NCI-H446 treated with DMSO at 0.1 percent for 48 hours (cell line): ENCODE measurements around the gene ADGRB3.
"Not testable (repeated sequence)": the region's sequence is repeated elsewhere in the genome, so short reads cannot be mapped to it uniquely, and the experiment has no call there.

Source experiments
- DNase-seq: peaks from one replicate; lab custom pipeline; 2025; lab: John Stamatoyannopoulos, UW

ADGRB3 gene

DNA sequence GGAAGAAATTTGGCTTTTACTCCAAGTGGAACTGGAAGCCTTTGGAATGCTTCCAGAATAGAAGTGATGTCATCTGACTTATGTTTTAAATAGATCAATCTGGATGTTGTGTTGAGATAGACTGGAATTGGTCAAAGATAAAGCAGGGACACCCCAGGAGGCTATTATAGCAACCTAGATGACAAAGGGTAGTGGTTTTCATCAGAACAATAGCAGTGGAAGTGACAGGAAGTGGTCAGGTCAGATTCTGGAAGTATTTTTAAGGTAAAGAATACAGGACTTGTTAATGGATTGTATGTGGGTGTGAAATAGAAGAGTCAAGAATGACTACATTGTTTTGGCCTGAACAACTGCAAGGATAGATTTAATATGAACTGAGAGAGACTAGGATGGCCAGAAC lies 191.4 kb downstream of the ADGRB3 start:
- peak; percentile 44 for DNase-seq

DNA sequence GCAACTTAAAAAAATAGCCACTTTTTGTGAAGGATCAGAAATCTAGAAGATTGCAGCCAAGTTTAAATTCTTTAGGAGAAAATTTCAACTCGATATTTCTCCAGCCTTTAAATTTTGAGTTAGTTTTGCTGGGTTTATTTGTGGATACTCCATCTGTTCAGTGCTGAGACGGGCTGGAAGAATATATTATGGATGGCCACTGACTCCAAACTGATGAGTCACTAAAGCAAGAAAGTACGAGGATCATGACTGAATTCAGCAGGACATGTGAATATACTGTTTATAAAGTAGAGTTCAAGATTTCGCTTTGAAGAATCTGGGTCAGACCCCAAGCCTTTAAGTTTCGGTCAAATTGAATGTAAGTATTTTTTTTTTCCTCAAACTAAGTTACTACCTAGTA lies 199.5 kb downstream of the ADGRB3 start:
- peak; percentile 63 for DNase-seq

GRCh38 chr6:68838571-68838970 lies 203.5 kb downstream of the ADGRB3 start:
- no peak for DNase-seq

- DNase-seq, result no peak
Observed at GRCh38 chr6:68852791-68853190, 217.7 kb downstream of the ADGRB3 start.

DNA sequence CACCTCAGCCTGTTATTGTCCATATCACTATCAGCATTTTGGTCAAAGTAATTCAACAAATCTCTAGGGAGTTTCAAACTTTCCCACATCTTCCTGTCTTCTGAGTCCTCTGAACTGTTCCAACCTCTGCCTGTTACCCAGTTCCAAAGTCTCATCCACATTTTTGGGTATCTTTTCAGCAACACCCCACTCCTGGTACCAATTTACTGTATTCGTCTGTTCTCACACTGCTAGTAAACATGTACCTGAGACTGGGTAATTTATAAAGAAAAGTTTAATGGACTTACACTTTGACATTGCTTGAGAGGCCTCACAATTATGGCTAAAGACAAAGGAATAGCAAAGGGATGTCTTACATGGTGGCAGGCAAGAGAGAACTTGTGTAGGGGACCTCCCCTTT lies 224.2 kb downstream of the ADGRB3 start:
- DNase-seq, result no peak

- no peak for DNase-seq
Observed at GRCh38 chr6:68868646-68869045, 233.6 kb downstream of the ADGRB3 start.

GRCh38 chr6:68873236-68873635 lies 238.2 kb downstream of the ADGRB3 start:
- DNase-seq, result no peak

- DNase-seq, result no peak
Observed at GRCh38 chr6:68874747-68875146, 239.7 kb downstream of the ADGRB3 start.

- no peak for DNase-seq
Observed at GRCh38 chr6:68875403-68875802, 240.3 kb downstream of the ADGRB3 start.

DNA sequence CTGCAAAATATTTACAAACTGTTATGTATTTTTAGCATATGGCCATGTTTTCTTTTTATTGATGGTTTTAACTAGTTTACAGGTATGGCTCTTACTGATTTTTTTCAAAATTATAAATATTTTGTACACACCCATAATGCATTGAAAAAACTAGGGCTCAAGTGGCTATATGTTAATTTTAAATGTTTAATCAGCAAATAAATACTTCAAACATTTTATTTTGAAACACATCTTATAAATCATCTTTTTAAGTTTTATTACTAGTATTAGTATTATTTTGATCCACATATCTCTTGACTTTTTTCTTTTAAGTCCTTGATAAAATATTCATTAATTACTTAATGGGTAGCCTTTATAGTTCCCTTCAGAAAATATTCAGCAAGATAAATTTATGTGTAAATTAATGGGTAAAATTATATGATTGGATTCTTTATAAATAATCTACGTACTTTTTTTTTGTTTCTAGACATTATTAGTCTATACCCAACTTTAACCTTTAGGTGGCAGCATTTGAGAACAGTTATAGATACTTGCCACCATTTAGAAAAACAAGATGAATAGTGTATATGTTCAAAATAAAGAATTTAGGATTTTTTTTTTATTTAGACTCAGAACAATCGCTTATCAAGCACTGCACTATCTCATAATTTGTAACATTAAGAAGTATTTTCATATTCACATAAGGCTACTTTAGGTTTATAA lies 241.9 kb downstream of the ADGRB3 start:
- DNase-seq, result peak; percentile 27

DNA sequence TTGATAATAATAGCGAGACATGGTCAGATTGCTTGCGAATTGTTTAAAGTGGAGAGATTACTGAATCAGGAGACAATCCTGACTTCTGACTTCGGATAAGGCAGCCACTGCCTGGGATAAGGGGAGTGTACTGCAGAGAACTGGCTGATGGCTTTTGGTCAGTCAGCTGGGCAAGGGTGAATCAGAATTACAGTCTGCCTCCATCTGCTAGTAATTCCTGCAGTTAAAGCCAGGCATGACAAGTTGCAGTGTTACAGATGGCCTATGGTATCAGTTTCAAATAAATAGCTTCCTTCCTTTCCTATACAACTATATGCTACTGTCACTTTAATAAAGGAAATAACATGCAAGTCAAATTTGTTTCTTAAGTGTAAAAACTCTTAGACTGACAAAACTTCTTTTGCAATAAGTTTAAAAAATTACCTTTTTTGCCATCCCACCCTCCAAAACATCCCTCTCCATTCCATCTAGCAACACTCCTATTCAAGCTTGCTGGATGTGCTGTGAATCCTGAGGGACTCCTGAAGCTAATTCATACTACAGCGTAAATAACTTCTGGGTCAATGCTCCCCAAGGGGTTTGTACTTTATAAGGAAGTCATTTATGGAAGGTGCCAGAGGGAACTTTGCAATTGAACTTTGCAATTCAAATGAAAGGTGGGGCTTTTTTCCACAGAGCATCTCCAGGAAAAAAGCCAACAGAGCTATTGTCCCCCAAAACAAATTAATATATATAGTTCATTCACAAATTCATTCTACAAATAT lies 245.2 kb downstream of the ADGRB3 start:
- DNase-seq, result no peak

GRCh38 chr6:68883325-68883724 lies 248.2 kb downstream of the ADGRB3 start:
- DNase-seq, result not testable (repeated sequence)

DNA sequence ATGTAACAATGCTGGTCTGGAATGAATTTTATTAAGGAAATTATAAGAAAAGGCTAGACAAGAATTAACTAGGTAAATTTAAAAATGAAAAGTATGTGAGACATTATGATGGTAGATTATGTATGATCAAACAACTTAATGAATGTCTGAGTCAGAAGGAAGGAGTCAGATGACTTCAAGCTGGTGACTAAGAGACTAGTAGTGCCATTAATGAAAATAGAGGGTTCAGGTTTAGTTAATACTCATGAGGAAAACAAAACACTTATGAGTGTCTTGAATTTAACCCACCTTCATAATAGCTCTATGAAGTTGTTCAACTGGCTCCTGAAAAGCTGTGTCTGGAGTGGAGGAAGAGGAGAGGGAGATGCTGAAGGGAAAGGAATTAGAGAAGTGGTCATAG lies 256.3 kb downstream of the ADGRB3 start:
- no peak for DNase-seq

DNA sequence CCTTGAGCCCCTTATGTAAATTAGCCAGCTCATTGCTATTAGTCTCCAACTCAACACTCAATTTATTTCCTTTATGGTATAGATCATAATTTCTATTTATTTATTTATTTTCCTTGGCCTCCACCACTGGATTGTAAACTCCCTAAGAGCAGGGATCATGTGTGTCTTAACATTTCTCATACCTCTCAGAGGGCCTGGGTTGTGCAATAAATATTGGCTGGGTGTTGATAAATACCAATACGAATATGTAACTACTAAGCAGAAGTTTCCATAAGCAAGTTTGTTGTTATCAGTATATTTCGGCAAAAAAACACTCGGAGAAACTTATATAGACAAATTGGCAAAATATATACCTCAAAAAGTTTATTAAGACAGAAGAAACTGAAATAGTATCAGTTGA lies 257.4 kb downstream of the ADGRB3 start:
- no peak for DNase-seq

- no peak for DNase-seq
Observed at GRCh38 chr6:68895929-68896328, 260.8 kb downstream of the ADGRB3 start.

DNA sequence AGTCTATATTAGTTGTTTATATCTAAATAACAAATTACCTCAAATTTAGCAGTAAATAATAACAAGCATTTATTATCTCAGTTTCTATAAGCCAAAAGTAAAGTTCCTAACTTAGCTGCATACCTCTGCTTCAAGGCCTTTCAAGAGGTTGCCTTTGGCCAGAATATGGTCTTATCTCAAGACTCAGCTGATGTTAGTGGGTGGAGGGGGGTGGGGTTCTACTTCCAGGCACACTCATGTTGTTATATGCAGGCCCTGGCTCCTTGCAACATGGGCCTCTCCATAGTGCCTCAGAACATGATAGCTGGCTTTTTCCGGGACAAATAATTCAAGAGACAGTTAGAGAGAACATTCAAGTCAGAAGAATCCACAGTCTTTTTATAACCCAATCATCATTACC lies 266.0 kb downstream of the ADGRB3 start:
- DNase-seq, result no peak

GRCh38 chr6:68911334-68911733 lies 276.3 kb downstream of the ADGRB3 start:
- DNase-seq, result no peak

- no peak for DNase-seq
Observed at GRCh38 chr6:68911811-68912210, 276.7 kb downstream of the ADGRB3 start.

GRCh38 chr6:68912805-68913204 lies 277.7 kb downstream of the ADGRB3 start:
- not testable (repeated sequence) for DNase-seq

DNA sequence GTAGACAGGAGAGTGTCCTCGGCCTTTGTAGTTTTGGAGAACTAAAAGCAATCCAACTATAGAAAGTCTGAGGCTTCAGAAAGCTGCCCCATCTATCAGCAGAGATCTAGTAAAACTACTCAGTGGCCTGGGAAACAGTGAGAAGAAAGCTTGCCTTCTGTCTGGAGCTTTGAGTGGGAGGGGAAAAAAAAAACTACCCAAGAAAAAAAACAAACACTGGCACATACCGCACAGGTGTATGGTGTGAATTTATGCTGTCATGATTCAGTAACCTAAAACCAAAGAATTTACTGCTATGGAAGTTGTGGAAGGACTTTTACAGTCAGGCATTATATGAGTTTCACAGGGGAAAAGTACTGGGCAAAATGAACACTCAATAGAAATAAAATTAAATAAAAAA lies 280.5 kb downstream of the ADGRB3 start:
- DNase-seq, result no peak

DNA sequence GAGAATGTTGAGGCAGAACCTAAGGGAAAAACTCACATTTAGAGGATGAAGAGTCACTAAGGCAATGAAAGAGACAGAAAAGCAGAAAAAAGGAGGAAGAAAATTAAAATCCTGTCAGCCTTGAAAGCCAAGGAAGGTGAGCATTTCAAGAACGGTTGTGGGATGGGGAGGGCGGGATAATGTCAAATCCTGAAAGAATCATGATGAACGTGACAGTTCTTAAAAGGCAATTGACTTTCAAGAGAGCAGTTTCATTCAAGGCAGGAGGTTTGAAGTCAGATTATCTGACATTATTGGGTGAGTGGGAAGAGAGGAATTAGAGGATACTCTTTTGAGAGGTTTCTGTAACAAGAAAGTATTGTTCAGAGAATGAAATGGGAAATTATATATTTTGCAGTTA lies 284.5 kb downstream of the ADGRB3 start:
- DNase-seq, result no peak

GRCh38 chr6:68941345-68941744 lies 306.3 kb downstream of the ADGRB3 start:
- DNase-seq, result no peak

DNA sequence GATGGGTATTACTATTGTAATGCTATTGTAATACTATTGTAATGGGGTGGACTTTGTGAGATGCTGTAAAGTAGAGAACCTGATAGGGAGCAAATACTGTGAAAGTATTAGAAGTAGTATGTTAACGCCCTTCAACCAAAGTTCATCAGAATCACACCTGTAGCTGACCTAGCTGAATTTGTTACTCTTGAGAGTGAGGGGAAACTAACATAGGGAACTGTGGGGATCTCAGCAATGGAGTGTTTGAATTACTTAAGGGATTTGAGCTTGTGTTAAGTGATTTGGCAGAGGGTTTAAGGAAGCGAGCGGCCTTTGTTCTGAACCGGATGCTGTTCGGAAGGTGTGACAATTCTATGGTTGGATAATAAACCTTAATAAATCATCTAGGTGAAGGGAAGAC lies 312.6 kb downstream of the ADGRB3 start:
- DNase-seq, result no peak

DNA sequence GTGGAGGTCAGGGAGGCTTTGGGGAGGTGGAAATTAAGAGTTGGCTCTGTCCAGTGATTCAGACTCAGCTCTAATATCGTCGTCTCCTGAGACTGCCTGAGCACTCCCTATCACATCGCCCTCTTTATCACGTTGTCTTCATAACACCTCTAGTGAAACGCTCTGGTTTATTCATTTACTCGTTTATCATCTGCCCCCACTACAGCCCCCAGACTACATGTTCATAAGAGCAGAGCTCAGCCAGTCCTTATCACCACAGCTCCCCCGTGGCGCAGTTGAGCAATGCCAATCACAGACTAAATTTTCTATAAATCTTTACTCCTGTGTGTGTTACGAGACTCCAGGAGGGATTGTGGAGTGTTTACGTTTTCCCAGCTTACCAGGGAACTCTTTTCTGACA lies 316.2 kb downstream of the ADGRB3 start:
- DNase-seq, result no peak
